Measurements from ENCODE around the gene SUCLG2.

Gene SUCLG2, protein sequence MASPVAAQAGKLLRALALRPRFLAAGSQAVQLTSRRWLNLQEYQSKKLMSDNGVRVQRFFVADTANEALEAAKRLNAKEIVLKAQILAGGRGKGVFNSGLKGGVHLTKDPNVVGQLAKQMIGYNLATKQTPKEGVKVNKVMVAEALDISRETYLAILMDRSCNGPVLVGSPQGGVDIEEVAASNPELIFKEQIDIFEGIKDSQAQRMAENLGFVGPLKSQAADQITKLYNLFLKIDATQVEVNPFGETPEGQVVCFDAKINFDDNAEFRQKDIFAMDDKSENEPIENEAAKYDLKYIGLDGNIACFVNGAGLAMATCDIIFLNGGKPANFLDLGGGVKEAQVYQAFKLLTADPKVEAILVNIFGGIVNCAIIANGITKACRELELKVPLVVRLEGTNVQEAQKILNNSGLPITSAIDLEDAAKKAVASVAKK

DNA sequence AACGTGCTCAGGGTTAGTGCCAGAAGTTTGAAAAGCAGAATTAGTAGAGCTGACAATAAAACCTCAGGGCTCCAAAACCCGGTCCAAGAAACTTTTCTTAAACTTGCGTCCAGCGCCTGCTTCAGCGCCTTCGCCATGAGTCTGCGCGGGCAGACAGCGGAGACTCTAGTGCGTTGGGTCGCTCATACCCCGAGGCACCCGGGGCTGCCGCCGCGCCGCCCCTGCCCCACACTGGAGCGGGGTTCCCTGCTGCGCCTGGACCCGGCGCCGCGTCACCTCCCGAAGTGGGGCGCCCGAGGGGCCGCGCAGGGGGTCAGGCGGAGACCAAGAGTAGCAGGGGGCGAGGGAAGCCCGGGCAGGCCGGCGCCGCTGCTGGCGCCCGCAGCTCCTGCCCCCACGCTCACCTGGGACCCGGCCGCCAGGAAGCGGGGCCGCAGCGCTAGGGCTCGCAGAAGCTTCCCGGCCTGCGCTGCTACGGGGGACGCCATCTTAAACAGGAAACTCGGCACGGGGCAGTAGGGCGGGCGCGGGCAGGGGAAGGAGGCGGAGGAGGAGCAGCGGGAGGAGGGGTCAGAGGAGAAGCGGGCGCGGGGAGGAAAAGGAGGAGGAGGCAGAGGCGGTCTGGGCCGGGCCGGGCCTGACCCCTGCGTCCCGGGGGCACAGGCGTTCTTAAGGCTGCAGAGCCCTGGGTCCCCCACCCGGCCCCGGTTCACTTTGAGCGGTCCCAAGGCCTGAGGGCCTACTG, at the start of gene SUCLG2:
TSS of gene SUCLG2 (minus strand) at position 514 of the 745 bp plus-strand sequence. CDS start at position 488, 26 bp downstream.
- peak; percentile 14 for DNase-seq (ENCODE audit: low read depth, low spot score)
- H3K27ac ChIP-seq = peak within 1 kb of the TSS; percentile 75

DNA sequence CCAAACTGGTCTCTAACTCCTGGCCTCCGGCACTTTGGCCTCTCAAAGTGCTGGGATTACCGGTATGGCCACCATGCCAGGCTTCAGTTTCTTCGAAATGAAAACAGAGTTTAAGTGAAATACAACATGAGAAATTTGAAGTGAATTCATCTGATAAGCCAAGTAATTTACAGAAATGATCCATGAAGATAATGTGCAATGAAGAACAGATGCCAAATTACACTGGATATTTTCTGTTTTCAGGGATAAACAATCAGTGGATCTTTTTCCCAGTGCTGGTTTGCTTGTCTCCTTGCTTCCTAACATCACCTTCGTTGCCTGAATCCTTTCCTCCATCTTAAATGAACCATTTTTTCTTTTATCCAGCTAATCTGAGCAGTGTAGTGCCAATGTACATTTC, 46.2 kb upstream of the SUCLG2 start:
- H3K27ac ChIP-seq = no peak overlapping the region
- no peak for DNase-seq (ENCODE audit: low read depth, low spot score)

DNA sequence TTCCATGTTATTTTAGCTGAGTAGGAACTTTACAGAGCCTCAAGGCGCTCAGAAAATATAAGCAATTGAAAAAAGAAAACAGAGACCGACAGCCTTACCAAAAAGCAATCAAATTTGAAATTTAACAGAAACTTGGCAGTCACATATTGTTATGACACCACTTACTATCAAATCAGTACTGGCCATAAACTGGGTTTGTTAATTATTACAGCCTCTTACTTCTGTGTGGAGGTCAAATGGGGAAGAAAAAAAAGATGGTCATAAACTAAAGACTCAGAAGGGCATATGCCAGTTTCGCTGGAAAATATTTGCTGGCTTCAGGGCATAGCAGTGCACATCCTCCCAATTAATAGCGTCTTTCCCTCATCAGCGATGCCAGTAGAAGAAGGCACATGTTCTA, 45.5 kb upstream of the SUCLG2 start:
- no peak overlapping the region for H3K27ac ChIP-seq
- no peak for DNase-seq (ENCODE audit: low read depth, low spot score)

DNA sequence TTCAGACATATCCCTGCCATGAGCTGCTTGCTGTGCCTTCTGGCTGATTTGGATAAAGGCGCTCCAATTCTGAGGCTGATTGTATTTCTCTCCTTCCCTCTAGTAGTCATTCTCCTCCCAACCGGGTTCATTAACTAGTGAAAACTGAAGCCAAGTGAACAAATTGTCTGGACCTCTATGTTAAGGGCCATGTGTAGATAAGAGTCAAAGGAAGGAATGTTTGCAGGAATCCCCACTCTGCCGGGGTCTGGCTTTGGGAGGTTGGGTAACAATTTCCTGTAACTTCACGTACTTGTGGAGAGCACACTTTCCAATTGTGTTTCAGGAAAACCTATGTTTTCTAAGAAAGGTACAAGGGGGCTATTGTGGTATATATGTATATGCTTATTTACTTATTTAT, 38.2 kb upstream of the SUCLG2 start:
- DNase-seq (ENCODE audit: low read depth, low spot score) = no peak
- H3K27ac ChIP-seq = no peak overlapping the region

DNA sequence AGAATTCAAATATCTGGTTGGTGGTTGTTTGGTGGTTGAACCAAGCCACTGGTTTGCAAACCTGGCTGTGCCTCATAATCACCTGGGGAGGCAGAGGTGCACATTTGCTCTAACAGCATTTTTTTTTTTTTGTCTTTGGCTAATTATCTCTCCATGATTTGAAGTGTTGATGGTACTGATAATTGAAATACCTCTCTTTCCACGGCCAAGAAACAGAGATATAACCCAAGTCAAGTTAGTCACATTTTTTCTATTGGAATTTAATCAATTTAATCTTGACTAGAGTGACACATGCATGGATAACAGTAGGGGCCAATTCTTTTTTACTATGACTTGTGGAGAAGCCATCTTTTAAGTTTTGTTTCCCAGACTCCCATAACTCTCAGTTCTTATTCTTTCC, 37.5 kb upstream of the SUCLG2 start:
- no peak overlapping the region for H3K27ac ChIP-seq
- DNase-seq (ENCODE audit: low read depth, low spot score) = no peak

DNA sequence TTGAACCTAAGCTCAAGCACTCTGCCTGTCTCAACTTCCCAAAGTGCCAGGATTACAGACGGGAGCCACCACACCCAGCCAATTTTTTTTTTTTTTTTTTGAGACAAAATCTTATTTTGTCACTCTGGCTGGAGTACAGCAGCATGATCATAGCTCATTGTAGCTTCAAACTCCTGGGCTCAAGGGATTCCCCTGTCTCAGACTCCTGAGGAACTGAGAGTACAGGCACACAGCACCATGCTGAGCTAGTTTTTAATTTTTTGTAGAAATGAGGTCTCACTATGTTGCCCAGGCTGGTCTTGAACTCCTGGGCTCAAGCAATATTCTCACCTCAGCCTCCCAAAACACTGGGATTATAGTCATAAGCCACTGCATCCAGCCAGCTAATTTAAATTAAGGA, 36.8 kb upstream of the SUCLG2 start:
- no peak overlapping the region for H3K27ac ChIP-seq
- DNase-seq (ENCODE audit: low read depth, low spot score) = no peak

DNA sequence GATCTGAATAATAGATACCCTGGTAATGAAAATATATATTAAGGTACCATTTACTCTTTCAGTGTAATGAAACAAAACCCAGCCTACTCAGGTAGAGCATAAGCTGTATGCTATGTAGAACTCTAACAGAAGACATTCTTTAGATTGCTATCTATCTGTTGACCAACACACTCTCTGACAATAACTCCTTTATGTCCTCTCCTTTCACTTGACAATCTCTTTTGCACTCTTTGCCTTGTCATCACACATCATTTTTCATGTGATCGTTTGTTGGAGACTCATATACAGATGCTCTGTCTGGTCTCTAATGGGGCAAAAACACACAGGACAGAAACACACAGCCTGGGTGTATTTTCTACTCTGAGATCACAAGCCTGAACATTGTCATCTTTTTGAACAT, 35.4 kb upstream of the SUCLG2 start:
- no peak for DNase-seq (ENCODE audit: low read depth, low spot score)
- no peak overlapping the region for H3K27ac ChIP-seq

DNA sequence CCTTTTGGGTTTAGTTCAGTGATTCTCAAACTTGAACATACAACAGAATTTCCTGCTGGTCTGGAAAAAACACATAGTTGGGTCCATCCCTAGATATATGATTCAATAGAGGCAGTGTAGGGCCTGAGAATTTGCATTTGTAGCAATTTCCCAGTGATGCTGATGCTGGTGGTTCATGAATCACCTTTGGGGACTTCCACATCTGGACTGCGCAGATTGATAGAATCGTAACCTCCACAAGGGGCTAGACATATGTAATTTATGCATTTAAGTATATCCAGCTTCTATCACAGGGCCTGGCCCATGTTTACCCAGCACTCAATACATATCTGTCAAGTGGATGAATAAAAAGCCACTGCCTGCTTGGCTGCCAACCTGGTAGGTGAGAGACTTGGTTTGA, 33.8 kb upstream of the SUCLG2 start:
- DNase-seq (ENCODE audit: low read depth, low spot score) = no peak
- no peak overlapping the region for H3K27ac ChIP-seq

DNA sequence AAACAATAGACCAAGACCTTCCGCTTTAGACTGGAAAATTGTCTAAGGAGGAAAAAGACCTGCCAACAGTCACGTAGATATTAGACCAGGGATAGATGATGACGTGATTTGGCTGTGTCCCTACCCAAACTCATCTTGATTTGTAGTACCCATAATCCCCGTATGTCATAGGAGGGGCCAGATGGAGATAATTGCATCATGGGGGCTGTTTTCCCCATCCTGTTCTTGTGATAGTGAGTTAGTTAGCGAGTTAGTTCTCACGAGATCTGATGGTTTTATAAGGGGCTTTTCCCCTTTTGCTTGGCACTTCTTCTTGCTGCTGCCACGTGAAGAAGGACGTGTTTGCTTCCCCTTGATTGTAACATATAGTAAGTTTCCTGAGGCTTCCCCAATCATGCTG, 31.7 kb upstream of the SUCLG2 start:
- no peak for DNase-seq (ENCODE audit: low read depth, low spot score)
- H3K27ac ChIP-seq = no peak overlapping the region

DNA sequence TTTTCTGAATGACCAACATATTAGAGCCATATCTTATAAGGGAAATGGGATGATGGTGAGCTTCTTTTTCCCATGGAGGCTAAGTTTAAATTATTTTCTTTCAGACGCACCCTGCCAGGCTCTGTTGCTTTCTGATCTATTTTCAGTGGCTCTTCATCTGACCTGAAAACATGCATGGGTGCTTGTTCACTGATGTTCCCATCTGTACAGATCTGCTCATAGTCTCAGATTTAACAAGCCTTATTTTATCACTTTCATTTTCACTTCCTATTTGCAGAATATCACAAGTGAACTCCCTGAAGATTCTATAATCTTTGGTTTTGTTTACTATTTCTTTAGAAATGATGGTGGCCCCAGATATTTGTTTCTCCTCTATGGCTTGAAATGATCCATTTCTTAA, 31.1 kb upstream of the SUCLG2 start:
- no peak for DNase-seq (ENCODE audit: low read depth, low spot score)
- no peak overlapping the region for H3K27ac ChIP-seq

DNA sequence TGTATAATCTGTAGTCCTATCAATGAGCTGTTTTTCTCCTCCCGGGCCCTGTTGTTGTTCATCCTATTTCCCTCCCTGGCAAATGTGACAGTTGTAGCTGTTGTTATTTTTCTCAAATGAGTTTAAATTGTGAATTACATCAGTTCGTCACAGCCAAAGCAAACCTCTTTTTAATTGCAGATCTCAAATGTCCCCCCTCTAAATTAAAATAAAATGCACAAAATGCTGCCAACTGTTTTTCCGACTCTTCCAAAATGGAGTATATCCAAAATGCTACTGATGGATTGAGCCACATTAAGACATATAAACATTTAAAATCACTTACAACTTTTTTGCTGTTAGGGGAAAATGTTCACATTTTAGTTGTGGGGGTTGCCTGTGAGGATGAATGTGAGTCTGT, 29.8 kb upstream of the SUCLG2 start:
- no peak for DNase-seq (ENCODE audit: low read depth, low spot score)
- no peak overlapping the region for H3K27ac ChIP-seq

DNA sequence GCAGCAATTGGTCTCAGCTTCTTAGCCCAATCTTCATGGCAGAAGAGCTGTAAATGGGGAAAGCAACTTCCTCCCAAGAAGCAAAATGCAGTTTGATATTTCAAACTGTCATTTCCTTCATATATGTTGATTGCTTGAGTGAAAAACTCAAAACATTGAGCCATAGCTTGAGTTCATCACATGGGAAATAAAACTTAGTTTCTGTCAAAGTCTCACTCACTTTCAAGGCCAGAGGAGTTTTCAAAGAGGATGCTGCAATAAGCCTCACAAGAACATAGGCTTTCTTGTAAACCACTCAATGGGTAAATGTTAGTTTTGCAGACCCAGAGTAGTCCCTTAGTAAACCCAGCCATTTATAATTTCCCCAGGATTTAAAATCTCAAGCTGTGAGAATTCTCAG, 29.1 kb upstream of the SUCLG2 start:
- DNase-seq (ENCODE audit: low read depth, low spot score) = no peak
- no peak overlapping the region for H3K27ac ChIP-seq

DNA sequence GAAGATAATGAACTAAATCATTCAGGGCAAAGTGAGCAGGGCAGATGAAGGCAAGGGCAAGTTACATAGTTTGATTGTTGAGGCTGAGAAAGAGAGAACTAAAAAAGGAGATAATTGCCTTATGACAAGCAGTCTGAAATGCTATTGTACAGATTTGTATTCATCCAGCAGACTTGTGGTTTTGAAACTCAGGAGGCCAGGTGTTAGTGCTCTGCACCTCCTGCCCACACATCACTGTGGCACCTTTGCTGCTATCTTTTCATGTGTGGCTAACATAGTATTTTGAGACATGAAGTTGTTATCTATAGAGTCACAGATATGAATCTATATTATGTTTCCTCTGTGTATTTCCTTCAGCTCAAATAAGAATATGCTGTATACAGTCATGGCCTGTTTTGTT, 24.3 kb upstream of the SUCLG2 start:
- no peak for DNase-seq (ENCODE audit: low read depth, low spot score)
- no peak overlapping the region for H3K27ac ChIP-seq

DNA sequence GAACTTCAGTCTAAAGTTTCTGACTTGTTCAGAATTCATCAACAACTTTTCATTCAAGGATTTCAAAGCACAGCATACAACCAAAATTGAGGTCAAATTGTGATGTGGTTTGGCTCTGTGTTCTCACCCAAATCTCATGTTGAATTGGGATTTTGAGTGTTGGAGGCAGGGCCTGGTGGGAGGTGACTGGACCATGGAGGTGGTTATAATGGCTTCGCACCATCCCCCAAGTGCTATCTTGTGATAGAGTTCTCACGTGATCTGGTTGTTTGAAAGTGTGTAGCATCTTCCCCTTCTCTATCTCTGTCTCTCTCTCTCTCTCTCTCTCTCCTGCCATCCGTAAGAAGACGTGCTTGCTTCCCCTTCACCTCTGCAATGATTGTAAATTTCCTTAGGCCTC, 19.6 kb upstream of the SUCLG2 start:
- no peak for DNase-seq (ENCODE audit: low read depth, low spot score)
- no peak overlapping the region for H3K27ac ChIP-seq

DNA sequence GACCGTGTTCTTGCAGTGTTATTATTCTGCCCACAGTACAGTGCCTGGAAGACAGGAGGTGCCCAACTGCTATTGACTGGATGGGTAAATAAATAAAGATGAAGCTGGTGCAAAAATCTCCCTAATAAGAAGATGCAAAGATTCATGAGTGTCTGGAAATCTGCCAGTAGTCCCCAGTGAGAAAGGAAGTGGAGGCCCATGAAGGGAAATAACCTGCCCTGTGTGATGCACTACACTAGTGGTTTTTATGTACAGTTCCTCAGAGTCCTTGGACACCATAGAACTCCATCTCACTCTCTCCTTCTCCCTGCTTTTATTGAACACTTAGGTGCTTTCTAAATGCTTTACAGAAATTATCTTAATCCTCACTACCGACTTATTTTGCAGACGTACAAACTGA, 8.3 kb upstream of the SUCLG2 start:
- no peak for DNase-seq (ENCODE audit: low read depth, low spot score)
- no peak overlapping the region for H3K27ac ChIP-seq

DNA sequence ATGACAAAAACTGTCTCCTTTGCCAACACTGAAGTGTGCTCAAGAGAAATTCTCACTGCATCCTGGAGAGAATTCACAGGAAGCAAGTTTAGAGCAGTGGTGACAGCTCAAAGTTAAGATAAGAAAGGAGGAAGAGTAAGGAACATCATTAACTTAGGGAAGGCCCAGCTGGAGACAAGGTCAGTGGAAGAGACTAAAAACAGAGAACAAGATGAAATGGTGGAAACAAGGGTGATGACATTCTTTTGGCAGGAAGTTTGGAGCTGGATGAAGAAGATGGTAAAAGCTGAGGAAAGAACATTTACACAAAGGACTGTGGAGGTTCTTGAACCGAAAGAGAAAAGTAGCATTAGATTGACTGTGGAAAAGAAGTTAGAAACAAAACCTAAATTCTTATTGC, 6.7 kb upstream of the SUCLG2 start:
- H3K27ac ChIP-seq = no peak overlapping the region
- DNase-seq (ENCODE audit: low read depth, low spot score) = no peak

DNA sequence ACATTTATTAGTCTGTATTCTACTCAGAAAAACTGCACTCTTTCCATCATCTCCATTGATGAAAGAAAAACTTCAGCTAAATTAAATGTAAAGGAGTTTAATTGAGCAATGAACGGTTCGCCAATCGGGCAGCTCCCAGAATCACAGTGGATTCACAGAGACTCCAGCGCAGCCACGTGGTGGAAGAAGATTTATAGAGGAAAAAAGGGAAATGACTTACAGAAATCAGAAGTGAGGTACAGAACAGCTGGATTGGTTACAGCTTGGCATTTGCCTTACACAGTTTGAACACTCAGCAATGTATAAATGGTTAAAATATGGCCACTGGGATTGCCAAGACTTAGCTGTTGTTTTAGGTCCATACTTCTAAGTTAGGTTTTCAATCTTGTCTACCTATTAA, 2.8 kb upstream of the SUCLG2 start:
- DNase-seq (ENCODE audit: low read depth, low spot score) = no peak
- no peak overlapping the region for H3K27ac ChIP-seq

DNA sequence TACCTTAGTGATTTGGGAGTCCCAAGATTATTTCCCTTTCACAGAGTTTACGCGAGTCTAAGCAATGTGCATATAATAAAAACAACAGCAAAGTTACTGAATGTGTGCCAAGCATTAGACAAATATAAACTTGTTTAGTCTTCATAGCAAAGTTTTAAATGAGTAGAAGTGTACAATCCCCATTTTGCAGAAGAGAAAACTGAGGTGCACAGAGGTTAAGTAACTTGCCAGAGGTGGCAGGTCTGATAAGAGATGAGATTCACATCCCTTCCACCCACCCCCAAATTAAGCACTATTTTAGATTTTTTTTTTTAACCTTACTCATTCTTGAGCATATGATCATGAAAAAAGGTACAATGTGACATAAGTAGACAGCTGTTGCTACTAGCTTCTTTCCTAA, 2.2 kb upstream of the SUCLG2 start:
- no peak for DNase-seq (ENCODE audit: low read depth, low spot score)

DNA sequence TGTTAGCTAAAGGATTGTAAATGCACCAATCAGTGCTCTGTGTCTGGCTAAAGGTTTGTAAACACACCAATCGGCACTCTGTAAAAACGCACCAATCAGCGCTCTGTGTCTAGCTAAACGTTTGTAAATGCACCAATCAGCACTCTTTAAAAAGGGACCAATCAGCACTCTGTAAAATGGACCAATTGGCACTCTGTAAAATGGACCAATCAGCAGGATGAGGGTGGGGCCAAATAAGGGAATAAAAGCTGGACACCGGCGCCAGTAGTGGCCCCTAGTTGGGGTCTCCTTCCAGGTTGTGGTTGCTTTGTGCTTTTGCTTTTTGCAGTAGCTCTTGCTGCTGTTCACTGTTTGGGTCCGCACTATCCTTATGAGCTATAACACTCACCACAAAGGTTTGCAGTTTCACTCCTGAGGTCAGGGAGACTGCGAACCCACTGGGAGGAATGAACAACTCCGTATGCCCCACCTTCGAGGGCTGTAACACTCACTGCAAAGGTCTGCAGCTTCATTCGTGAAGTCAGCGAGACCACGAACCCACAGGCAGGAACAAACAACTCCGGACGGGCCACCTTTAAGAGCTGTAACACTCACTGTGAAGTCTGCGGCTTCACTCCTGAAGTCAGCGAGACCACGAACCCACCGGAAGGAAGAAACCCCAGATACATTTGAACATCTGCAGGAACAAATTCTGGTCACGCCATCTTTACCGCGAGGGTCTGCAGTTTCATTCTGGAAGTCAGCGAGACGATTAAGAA, 1.1 kb upstream of the SUCLG2 start:
- no peak overlapping the region for H3K27ac ChIP-seq

More for the DNA sequence above, 2.2 kb upstream of the SUCLG2 start:
- H3K27ac ChIP-seq = no peak overlapping the region

DNA sequence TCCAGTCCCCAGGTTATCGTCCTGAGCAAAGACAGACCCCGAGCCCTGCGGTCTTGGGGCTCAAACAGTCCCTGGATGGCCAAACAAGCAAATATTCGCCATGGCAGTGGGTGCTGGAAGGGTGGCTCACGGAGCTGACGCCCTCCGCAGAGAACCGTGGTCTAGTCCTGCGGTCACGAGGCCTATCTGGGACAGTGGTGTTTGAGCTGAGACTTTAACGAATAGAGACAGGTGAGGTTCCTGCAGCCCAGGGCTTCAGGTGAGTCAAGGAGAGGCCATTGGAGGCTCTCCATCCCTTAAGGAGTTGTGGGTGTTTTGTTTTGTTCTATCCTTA, 399 bp upstream of the SUCLG2 start:
- no peak for DNase-seq (ENCODE audit: low read depth, low spot score)
- H3K27ac ChIP-seq = peak overlapping the region; percentile 75

More for the DNA sequence above, 1.1 kb upstream of the SUCLG2 start:
- DNase-seq (ENCODE audit: low read depth, low spot score) = no peak

DNA sequence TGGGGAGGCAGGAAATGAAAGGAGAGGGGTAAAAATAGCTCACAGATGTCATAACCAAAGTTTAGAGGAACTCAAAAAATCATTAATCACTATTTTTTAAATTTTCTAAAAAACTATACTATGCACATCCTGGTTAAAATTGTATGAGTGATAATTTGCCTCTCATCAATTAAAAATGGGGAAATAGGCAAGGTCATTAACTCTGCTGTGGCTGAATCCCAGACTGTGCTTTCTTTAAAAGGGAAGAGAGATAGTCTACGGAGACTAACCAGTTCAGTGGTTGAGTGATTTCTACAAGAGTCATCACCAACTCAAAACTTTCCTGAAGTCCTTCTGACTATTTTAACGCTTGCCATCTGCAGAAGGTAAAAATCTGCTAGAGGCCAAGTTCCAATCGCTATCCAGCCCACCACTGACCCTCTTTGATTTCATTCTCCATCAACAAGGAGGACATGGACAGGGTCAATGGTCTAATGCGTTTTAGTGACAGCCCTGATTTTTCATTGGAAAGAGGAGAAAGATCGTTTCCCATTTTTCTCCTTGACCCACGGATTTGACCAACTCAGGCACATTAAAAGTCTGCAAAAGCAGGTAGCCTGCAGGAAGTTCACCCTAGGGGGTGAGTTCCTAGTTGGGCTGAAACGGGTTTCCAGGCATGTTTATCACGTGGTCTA, 850 bp downstream of the SUCLG2 start:
- peak overlapping the region; percentile 75 for H3K27ac ChIP-seq
- no peak for DNase-seq (ENCODE audit: low read depth, low spot score)
